Retina (tissue), 1 donor: Measurements from ENCODE around the gene SFT2D1.

Experiments
- DNase-seq: peaks from one replicate; pipeline ENCODE4 v3.0.0-alpha.2; 2016

SFT2D1 gene

DNA sequence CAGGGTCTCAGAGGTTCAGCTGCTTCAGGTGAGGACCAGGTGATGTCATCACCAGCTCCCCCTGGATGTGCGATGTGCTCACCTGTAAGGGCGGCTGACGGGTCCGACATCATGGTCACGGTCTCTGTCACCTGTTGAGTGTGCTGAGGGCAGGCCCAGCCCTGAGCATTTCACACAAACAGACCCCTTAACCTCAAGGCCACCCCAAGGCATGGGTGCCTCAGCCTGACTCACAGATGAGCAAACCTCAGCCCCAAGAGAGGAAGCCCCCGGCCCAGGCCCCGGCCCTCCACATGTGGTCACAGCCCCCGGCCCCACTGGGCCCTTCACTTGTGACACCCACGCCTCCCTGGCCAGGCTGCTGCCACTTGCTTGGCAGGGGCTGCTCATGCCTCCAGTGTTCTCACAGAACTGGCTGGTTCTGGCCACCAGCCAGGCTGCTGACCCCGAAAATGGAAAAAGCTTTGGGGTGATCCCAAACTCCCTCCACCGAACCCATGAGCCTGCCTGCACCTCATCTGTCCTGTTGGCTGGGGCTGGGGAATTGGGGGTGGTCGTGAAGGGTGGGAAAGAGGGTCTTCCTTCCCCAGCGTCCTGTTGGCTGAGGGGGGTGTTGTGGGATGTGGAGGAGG, 67.5 kb downstream of the SFT2D1 start:
- DNase-seq = no peak

DNA sequence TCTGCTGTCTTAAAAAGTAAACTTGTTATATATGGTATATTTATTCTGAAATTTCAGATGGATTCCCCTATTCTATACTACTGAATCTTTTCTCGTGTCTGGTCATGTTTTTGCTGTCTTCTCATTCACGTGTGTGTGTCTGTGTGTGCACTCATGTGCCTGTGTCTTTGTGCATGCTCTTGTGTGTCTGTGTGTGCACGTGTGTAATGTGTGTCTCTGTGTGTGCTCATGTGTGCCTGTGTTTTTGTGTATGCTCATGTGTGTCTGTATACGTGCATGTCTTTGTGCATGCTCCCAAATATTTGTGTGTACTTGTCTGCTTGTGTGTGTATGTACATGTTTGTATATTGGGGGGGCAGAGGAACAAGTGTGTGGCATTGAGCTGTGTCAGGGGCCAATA, 68.2 kb downstream of the SFT2D1 start:
- DNase-seq = no peak

DNA sequence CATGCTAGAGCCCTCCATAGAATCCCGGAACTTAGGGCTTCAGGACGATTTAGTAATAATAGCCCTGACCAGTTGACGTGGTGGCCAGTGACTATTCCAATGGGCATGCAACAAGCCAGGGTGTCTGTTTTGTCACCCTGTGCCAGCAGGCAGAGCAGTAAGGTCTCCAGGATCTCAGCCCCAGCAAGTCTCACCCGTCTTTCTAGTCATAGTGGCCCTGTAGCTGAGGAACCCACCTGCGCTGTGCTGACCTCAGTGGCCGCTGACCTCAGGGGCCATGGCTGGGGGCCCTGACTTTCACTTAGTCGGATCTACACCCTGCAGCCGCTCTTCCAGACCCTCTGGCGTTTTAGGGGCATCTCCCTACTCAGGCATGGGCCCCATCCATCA, 71.0 kb downstream of the SFT2D1 start:
- no peak for DNase-seq

GRCh38 chr6:166270706-166271375, 71.5 kb downstream of the SFT2D1 start:
- no peak for DNase-seq
